Thyroid gland (tissue), 4 donors: ENCODE results near the gene NEDD4L.
A peak's percentile ranks its signal among the peaks of the same experiment; 100 is the strongest.

ENCODE experiments used
- CTCF ChIP-seq, 6 experiments: fragments of 200-600 bp in 3 of 6; fragments of 450-650 bp in 3 of 6; sonication (generic) in 3 of 6; IDR thresholded peaks; one replicate each; pipeline ENCODE4 v1.5.1; 2016 to 2019; ENCODE audit warnings: antibody characterized with exemption in 6 of 6, mild to moderate bottlenecking in 2 of 6, inconsistent platforms in 1 of 6, moderate library complexity in 1 of 6
- POLR2A ChIP-seq, 2 donors: fragments of 450-650 bp; IDR thresholded peaks; one replicate each; pipeline ENCODE4 v1.6.1; 2017; ENCODE audit warnings: antibody characterized with exemption in 2 of 2, mild to moderate bottlenecking in 2 of 2, moderate library complexity in 1 of 2

- TF ChIP-seq CTCF (IDR thresholded peaks at IDR 0.05) (no peak), POLR2A (IDR thresholded peaks at IDR 0.05) (peak in 1 of 2 donors; percentile 11)
These were observed 2.9 kb downstream of the NEDD4L start for GRCh38 chr18:58046794-58047555.
